RWPE1 (cell line): Measurements from ENCODE around the gene COL5A1.

Source experiments
- CTCF ChIA-PET: fragments of 350-600 bp; sonication (Branson Sonifier 250); formaldehyde crosslinking; extraction: SDS; loops from one replicate; lab custom pipeline; 2021; lab: Yijun Ruan, JAX
- POLR2A ChIA-PET: fragments of 400-600 bp; formaldehyde crosslinking; extraction: SDS; loops from one replicate; lab custom pipeline; 2020; ENCODE audit warnings: antibody characterized with exemption; ENCODE audit not compliant: low non-redundant PET; lab: Yijun Ruan, JAX
- DNase-seq: peaks from one replicate; pipeline ENCODE4 v3.0.0; 2012; ENCODE audit warnings: low spot score
- H3K27ac ChIP-seq: fragments of 450-650 bp; 2 replicates; pipeline ENCODE4 v1.5.1; 2017
- CTCF ChIP-seq: fragments of 450-650 bp; conservative IDR thresholded peaks from 2 replicates; pipeline ENCODE4 v1.5.1; 2017; ENCODE audit warnings: low read depth, mild to moderate bottlenecking

Gene COL5A1

GRCh38 chr9:134764473-134765269, 123.1 kb downstream of the COL5A1 start:
- H3K27ac ChIP-seq: no peak overlapping the region
- ChIA-PET CTCF (interaction anchor here (0.5 to 3.4 kb wide), 8 partner anchors 9 to 243 kb away, joined by 3 to 12 read pairs (median 3); no protein-coding TSS in a partner anchor), POLR2A (no interaction called here)
- DNase-seq: peak; percentile 36
- no peak for TF ChIP-seq CTCF

- POLR2A ChIA-PET: no interaction called here
- TF ChIP-seq CTCF: no peak
- DNase-seq: no peak
- no peak overlapping the region for H3K27ac ChIP-seq
- CTCF ChIA-PET: no interaction called here
Observed at GRCh38 chr9:134765785-134766184, 124.2 kb downstream of the COL5A1 start.

- no peak overlapping the region for H3K27ac ChIP-seq
- ChIA-PET CTCF (interaction anchor here (0.6 kb wide), 3 partner anchors 77 to 257 kb away, joined by 3 read pairs; no protein-coding TSS in a partner anchor), POLR2A (no interaction called here)
- TF ChIP-seq CTCF: no peak
- no peak for DNase-seq
Observed at GRCh38 chr9:134766587-134766986, 125.0 kb downstream of the COL5A1 start.

- POLR2A ChIA-PET: no interaction called here
- H3K27ac ChIP-seq: no peak overlapping the region
- no peak for DNase-seq
- CTCF ChIA-PET: interaction anchor here (1.0 kb wide), 1 partner anchor 10 kb away, joined by 3 read pairs; no protein-coding TSS in a partner anchor
- TF ChIP-seq CTCF: no peak
Observed at GRCh38 chr9:134768332-134768708, 126.7 kb downstream of the COL5A1 start.

GRCh38 chr9:134768709-134769351, 127.2 kb downstream of the COL5A1 start:
- CTCF ChIA-PET: interaction anchor here (1.0 kb wide), 1 partner anchor 10 kb away, joined by 3 read pairs; no protein-coding TSS in a partner anchor

More at GRCh38 chr9:134768709-134769351, 127.2 kb downstream of the COL5A1 start:
- DNase-seq: no peak
- no peak for TF ChIP-seq CTCF
- no peak overlapping the region for H3K27ac ChIP-seq
- POLR2A ChIA-PET: no interaction called here
